Loucy (cell line): ENCODE measurements around the gene PIGP.

Experiments
- EZH2phosphoT487 ChIP-seq: fragments of 200-600 bp; IDR thresholded peaks from 2 replicates; pipeline ENCODE4 v1.6.1; 2018; ENCODE audit warnings: antibody characterized with exemption, mild to moderate bottlenecking, moderate library complexity, borderline replicate concordance
- TF ChIP-seq, protein P1 (sequence below): fragments of 200-600 bp; sonication (generic); conservative IDR thresholded peaks from 2 replicates; pipeline ENCODE4 v1.5.1; 2014; ENCODE audit warnings: mild to moderate bottlenecking, antibody characterized with exemption, low read length

DNA sequence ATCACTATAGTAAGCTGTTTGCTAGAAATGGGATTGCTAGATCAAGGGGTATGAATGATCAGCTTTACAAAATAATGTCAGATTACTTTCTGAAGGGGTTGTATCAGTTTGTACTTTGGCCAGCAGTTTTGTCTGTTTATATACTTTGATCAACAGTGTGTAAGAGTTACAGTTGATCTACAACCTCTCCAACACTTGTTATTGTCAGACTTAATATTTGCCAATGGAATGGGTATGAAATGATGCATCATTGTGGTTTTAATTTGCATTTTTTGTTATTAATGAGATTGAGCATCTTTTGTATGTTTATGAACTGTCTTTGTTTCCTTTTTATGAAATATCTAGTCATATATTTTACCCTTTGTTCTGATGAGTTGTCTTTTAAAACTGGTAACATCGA lies 4.5 kb upstream of the PIGP start:
- TF ChIP-seq, protein P1, sequence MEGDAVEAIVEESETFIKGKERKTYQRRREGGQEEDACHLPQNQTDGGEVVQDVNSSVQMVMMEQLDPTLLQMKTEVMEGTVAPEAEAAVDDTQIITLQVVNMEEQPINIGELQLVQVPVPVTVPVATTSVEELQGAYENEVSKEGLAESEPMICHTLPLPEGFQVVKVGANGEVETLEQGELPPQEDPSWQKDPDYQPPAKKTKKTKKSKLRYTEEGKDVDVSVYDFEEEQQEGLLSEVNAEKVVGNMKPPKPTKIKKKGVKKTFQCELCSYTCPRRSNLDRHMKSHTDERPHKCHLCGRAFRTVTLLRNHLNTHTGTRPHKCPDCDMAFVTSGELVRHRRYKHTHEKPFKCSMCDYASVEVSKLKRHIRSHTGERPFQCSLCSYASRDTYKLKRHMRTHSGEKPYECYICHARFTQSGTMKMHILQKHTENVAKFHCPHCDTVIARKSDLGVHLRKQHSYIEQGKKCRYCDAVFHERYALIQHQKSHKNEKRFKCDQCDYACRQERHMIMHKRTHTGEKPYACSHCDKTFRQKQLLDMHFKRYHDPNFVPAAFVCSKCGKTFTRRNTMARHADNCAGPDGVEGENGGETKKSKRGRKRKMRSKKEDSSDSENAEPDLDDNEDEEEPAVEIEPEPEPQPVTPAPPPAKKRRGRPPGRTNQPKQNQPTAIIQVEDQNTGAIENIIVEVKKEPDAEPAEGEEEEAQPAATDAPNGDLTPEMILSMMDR: no peak
- TF ChIP-seq EZH2phosphoT487: no peak
